HepG2 (cell line): Measurements from ENCODE around the gene ATP13A1. TPM values are rescaled to one million over a fixed set of nuclear protein-coding genes. Genes with fewer than 3 reads are reported as not detected.

ENCODE experiments used
- ATAC-seq: fragments of 200-7000 bp; cut with Tn5 transposase; 3 replicates; pipeline ENCODE4 v1.9.1; 2020; ENCODE audit warnings: mild to moderate bottlenecking, moderate library complexity
- BruUV-seq: library from RNA; stranded (reverse); fragments of 400-500 nt; replicated peaks from 2 replicates; lab custom pipeline; 2021; lab: Mats Ljungman, UMichigan
- CTCF ChIA-PET: fragments of 300-600 bp; formaldehyde crosslinking; extraction: SDS; loops from one replicate; lab custom pipeline; 2021; ENCODE audit warnings: low total read pairs, inconsistent platforms, low intra/inter-chr PET ratio; lab: Yijun Ruan, JAX
- POLR2A ChIA-PET: fragments of 350-600 bp; sonication (Branson Sonifier 250); formaldehyde crosslinking; loops from one replicate; lab custom pipeline; 2020; ENCODE audit warnings: antibody characterized with exemption, inconsistent platforms; lab: Yijun Ruan, JAX
- DNase-seq: peaks from one replicate; pipeline ENCODE4 v3.0.0-alpha.2; 2015; ENCODE audit warnings: low spot score
- FAIRE-seq: peaks from 3 replicates; lab custom pipeline; 2011; peaks lifted over from hg19 to GRCh38; lab: Jason Lieb, UNC
- H2AFZ ChIP-seq: one replicate; pipeline ENCODE4 v1.6.1; 2011; ENCODE audit warnings: low read length, inconsistent platforms
- H3K27ac ChIP-seq: fragments of 300-600 bp; 3 replicates; pipeline ENCODE4 v1.8.0; 2011; ENCODE audit warnings: mixed run types, mild to moderate bottlenecking, mixed read lengths, low read length, inconsistent platforms; ENCODE audit not compliant: insufficient read depth; ENCODE audit errors: extremely low read length
- H3K27me3 ChIP-seq, 2 experiments: fragments of 200-600 bp in 1 of 2; 2 replicates in 1 of 2; 3 replicates in 1 of 2; pipeline versions ENCODE4 v1.6.0 to v1.8.0; 2011; ENCODE audit warnings: low read length in 2 of 2, mild to moderate bottlenecking in 2 of 2, moderate library complexity in 2 of 2, inconsistent platforms in 1 of 2; ENCODE audit not compliant: insufficient read depth in 2 of 2, control insufficient read depth in 1 of 2
- H3K36me3 ChIP-seq, 2 experiments: fragments of 200-600 bp in 1 of 2; replicated peaks in 1 of 2; 2 replicates in 1 of 2; 3 replicates in 1 of 2; pipeline versions ENCODE4 v1.5.1 to v1.8.0; 2011; ENCODE audit warnings: low read length in 2 of 2, inconsistent platforms in 1 of 2; ENCODE audit not compliant: insufficient read depth in 2 of 2, control insufficient read depth in 1 of 2
- H3K4me1 ChIP-seq: 2 replicates; pipeline ENCODE4 v1.5.1; 2012; ENCODE audit warnings: low read length, inconsistent platforms; ENCODE audit not compliant: insufficient read depth
- H3K4me2 ChIP-seq: 2 replicates; pipeline ENCODE4 v1.6.0; 2011; ENCODE audit warnings: low read depth, low read length, inconsistent platforms
- H3K4me3 ChIP-seq, 3 experiments: fragments of 200-600 bp in 1 of 3; sonication (generic), shearing (Covaris generic) in 1 of 3; replicated peaks in 1 of 3; 2 replicates each; pipeline ENCODE4 v1.5.1; 2011 to 2016; ENCODE audit warnings: low read length in 3 of 3, inconsistent platforms in 2 of 3, low read depth in 2 of 3, mild to moderate bottlenecking in 2 of 3, control low read depth in 1 of 3, mixed read lengths in 1 of 3; ENCODE audit not compliant: insufficient read depth in 1 of 3
- H3K79me2 ChIP-seq: one replicate; pipeline ENCODE4 v1.6.1; 2011; ENCODE audit warnings: low read length, inconsistent platforms; ENCODE audit not compliant: insufficient read depth
- H3K9ac ChIP-seq: 2 replicates; pipeline ENCODE4 v1.6.0; 2011; ENCODE audit warnings: mild to moderate bottlenecking, low read depth, low read length, inconsistent platforms; ENCODE audit not compliant: insufficient read depth
- H3K9me3 ChIP-seq: 2 replicates; pipeline ENCODE4 v1.5.1; 2012; ENCODE audit warnings: mild to moderate bottlenecking, low read length
- H4K20me1 ChIP-seq: 2 replicates; pipeline ENCODE4 v1.6.0; 2011; ENCODE audit warnings: inconsistent platforms, mild to moderate bottlenecking, low read length, moderate library complexity; ENCODE audit not compliant: insufficient read depth
- CENPT ChIP-seq: sonication (generic); formaldehyde crosslinking; IDR thresholded peaks from 2 replicates; pipeline ENCODE4 v1.8.0; 2022; ENCODE audit warnings: low read depth, mild to moderate bottlenecking, moderate library complexity, missing genetic modification reagents
- CENPX ChIP-seq: sonication (generic); formaldehyde crosslinking; IDR thresholded peaks from 2 replicates; pipeline ENCODE4 v1.9.0; 2021; ENCODE audit warnings: mild to moderate bottlenecking, missing genetic modification reagents, moderate library complexity
- HCFC1 ChIP-seq: fragments of 150-350 bp; IDR thresholded peaks from 2 replicates; pipeline ENCODE4 v1.6.1; 2014; ENCODE audit warnings: low read depth, low read length
- PTBP1 ChIP-seq: fragments of 200-400 bp; formaldehyde crosslinking; IDR thresholded peaks from 2 replicates; pipeline ENCODE4 v1.6.1; 2018; ENCODE audit warnings: low read length, low read depth; ENCODE audit not compliant: poor library complexity, severe bottlenecking
- TEF ChIP-seq: sonication (generic); formaldehyde crosslinking; IDR thresholded peaks from 2 replicates; pipeline ENCODE4 v1.5.0; 2020; ENCODE audit warnings: missing genetic modification reagents
- ZMAT5 ChIP-seq: sonication (generic); formaldehyde crosslinking; IDR thresholded peaks from 2 replicates; pipeline ENCODE4 v1.5.0; 2020; ENCODE audit warnings: mild to moderate bottlenecking, low read depth, missing genetic modification reagents, borderline replicate concordance
- ZNF121 ChIP-seq: sonication (generic); formaldehyde crosslinking; IDR thresholded peaks from 2 replicates; pipeline ENCODE4 v1.5.0; 2020; ENCODE audit warnings: mild to moderate bottlenecking, missing genetic modification reagents
- ZNF30 ChIP-seq: sonication (generic); formaldehyde crosslinking; IDR thresholded peaks from 2 replicates; pipeline ENCODE4 v1.5.0; 2020; ENCODE audit warnings: mild to moderate bottlenecking, missing genetic modification reagents
- ZNF781 ChIP-seq: sonication (generic); formaldehyde crosslinking; IDR thresholded peaks from 2 replicates; pipeline ENCODE4 v1.5.1; 2020; ENCODE audit warnings: borderline replicate concordance, mild to moderate bottlenecking, missing genetic modification reagents; ENCODE audit errors: not compliant biosample characterization
- ZNF790 ChIP-seq: sonication (generic); formaldehyde crosslinking; IDR thresholded peaks from 2 replicates; pipeline ENCODE4 v1.8.0; 2022; ENCODE audit warnings: missing genetic modification reagents, mild to moderate bottlenecking, borderline replicate concordance
- ZNF816 ChIP-seq: sonication (generic); formaldehyde crosslinking; IDR thresholded peaks from 2 replicates; pipeline ENCODE4 v1.8.0; 2022; ENCODE audit warnings: missing genetic modification reagents, mild to moderate bottlenecking, borderline replicate concordance
- WGBS: methylation state at CpG from one replicate; pipeline ENCODE4 v1.1.6; 2017; ENCODE audit warnings: low lambda C conversion rate; 5-methylcytosine and 5-hydroxymethylcytosine counted together
- in situ Hi-C: cut with HindIII; loops from 2 replicates; pipeline ENCODE4 v1.10.0; 2017; ENCODE audit warnings: low pct_unique_long_range_greater_than_20kb; ENCODE audit not compliant: extremely low pct_ligation_motif_present
- intact Hi-C: fragments of 100-400 bp; cut with micrococcal nuclease; formaldehyde crosslinking; loops from one replicate; pipeline ENCODE4 v1.10.0; 2022; ENCODE audit not compliant: unreplicated experiment
- polyA plus RNA-seq, 8 experiments: library from polyadenylated mRNA; depleted of rRNA in 3 of 8; stranded (reverse) in 7 of 8; unstranded in 1 of 8; fragments of >200 nt; fragmentation: Illumina TruSeq in 4 of 8; extraction: Trizol in 4 of 8; gene quantifications; 2 replicates each; pipeline versions ENCODE4 v1.2.1 to v1.2.3, GENCODE V29; 2011 to 2016; ENCODE audit warnings: low read depth in 4 of 8, missing spikeins in 1 of 8, mixed read lengths in 1 of 8; ENCODE audit not compliant: insufficient read depth in 1 of 8
- total RNA-seq, 5 experiments: library from RNA; depleted of rRNA; stranded (reverse); fragments of >200 nt; fragmentation: Illumina TruSeq; extraction: Trizol; gene quantifications; 2 replicates each; pipeline ENCODE4 v1.2.3, GENCODE V29; 2016; ENCODE audit warnings: low read depth in 1 of 5

Gene ATP13A1
- total and polyA plus RNA-seq, 2 of the 13 experiments (the other 11 are each of a cell fraction or from before 2014, with no cell fraction given): 23.2 to 41.7 TPM

GRCh38 chr19:19710506-19710905 is 47.0 kb upstream of the ATP13A1 start:
- TF ChIP-seq CENPT (CRISPR knock-in tag): no peak
- TF ChIP-seq ZMAT5: no peak
- no peak for TF ChIP-seq ZNF781 (CRISPR knock-in tag)
- TF ChIP-seq ZNF121 (CRISPR knock-in tag): no peak
- TF ChIP-seq PTBP1: no peak
- TF ChIP-seq CENPX (CRISPR knock-in tag): no peak
- no peak for TF ChIP-seq HCFC1
- no peak for TF ChIP-seq ZNF30 (CRISPR knock-in tag)
- no peak for TF ChIP-seq ZNF790 (CRISPR knock-in tag)
- no peak for TF ChIP-seq ZNF816 (CRISPR knock-in tag)
- no peak for TF ChIP-seq TEF (CRISPR knock-in tag)
- Histone ChIP-seq H2AFZ (no peak overlapping the region), H3K9ac (no peak overlapping the region), H3K4me2 (no peak overlapping the region), H4K20me1 (no peaks in the 10 kb centered on the region), H3K27me3 (no peaks in the 10 kb centered on the region), H3K27ac (no peak overlapping the region), H3K79me2 (no peaks in the 10 kb centered on the region), H3K36me3 (peaks cover 12 to 36% of the 10 kb centered on the region in 2 experiments), H3K9me3 (peaks cover 90% of the 10 kb centered on the region), H3K4me1 (no peaks in the 10 kb centered on the region), H3K4me3 (no peak overlapping the region)
- BruUV-seq: no TSS peak
- ChIA-PET POLR2A (no interaction called here), CTCF (no interaction called here)
- in situ Hi-C loops: no loop called here
- ATAC-seq (no peak), DNase-seq (no peak), FAIRE-seq (no peak)
- WGBS: 100% methylated on average over 2 of the region's 2 CpGs
- intact Hi-C loops: no loop called here
